PC-9 (cell line): ENCODE results near the gene PABPN1L. TPM values are rescaled to one million over a fixed set of nuclear protein-coding genes. Genes with fewer than 3 reads are reported as not detected.
A peak's percentile ranks its signal among the peaks of the same experiment; 100 is the strongest.

Source experiments
- BruUV-seq: library from RNA; stranded (reverse); fragments of 400-500 nt; replicated peaks from 2 replicates; lab custom pipeline; 2021; lab: Mats Ljungman, UMichigan
- CTCF ChIA-PET: fragments of 300-600 bp; sonication (Branson Sonifier 250); formaldehyde crosslinking; loops from one replicate; lab custom pipeline; 2022; ENCODE audit warnings: antibody characterized with exemption; lab: Charles Lee
- POLR2A ChIA-PET: fragments of 300-600 bp; sonication (Branson Sonifier 250); formaldehyde crosslinking; loops from one replicate; lab custom pipeline; 2022; ENCODE audit warnings: antibody characterized with exemption; ENCODE audit not compliant: unreplicated experiment; lab: Charles Lee
- DNase-seq, 2 experiments: peaks; one replicate each; pipeline versions ENCODE4 v3.0.0 to v3.0.0-alpha.2; 2015 to 2022; ENCODE audit warnings: mixed read lengths in 1 of 2
- H2AFZ ChIP-seq: fragments of 200-600 bp; sonication (generic); 2 replicates; pipeline ENCODE4 v1.8.1; 2017; ENCODE audit warnings: antibody characterized with exemption
- H3F3A ChIP-seq: fragments of 200-600 bp; sonication (generic); 2 replicates; pipeline ENCODE4 v1.8.1; 2017; ENCODE audit warnings: antibody characterized with exemption, mild to moderate bottlenecking, low read depth; ENCODE audit not compliant: insufficient read depth
- H3K27ac ChIP-seq: fragments of 200-600 bp; sonication (generic); 2 replicates; pipeline ENCODE4 v1.6.1; 2016; ENCODE audit warnings: mixed run types
- H3K27me3 ChIP-seq: fragments of 200-600 bp; sonication (generic); 2 replicates; pipeline ENCODE4 v1.6.1; 2016; ENCODE audit warnings: low read depth, mixed run types; ENCODE audit not compliant: insufficient read depth
- H3K36me3 ChIP-seq: fragments of 200-600 bp; sonication (generic); 2 replicates; pipeline ENCODE4 v1.6.1; 2016; ENCODE audit warnings: low read depth, mixed run types
- H3K4me1 ChIP-seq: fragments of 200-600 bp; sonication (generic); replicated peaks from 2 replicates; pipeline ENCODE4 v1.6.1; 2016; ENCODE audit warnings: mixed run types; ENCODE audit not compliant: insufficient read depth
- H3K4me2 ChIP-seq: fragments of 200-600 bp; sonication (generic); 2 replicates; pipeline ENCODE4 v1.6.1; 2017; ENCODE audit warnings: mixed run types
- H3K4me3 ChIP-seq: fragments of 200-600 bp; sonication (generic); 2 replicates; pipeline ENCODE4 v1.6.1; 2016; ENCODE audit warnings: mixed run types
- H3K79me2 ChIP-seq: fragments of 200-600 bp; sonication (generic); 2 replicates; pipeline ENCODE4 v1.6.1; 2017; ENCODE audit warnings: low read depth, mixed run types
- H3K9me2 ChIP-seq: fragments of 200-600 bp; sonication (generic); 2 replicates; pipeline ENCODE4 v1.8.1; 2017; ENCODE audit warnings: mild to moderate bottlenecking; ENCODE audit not compliant: insufficient read depth
- H3K9me3 ChIP-seq: fragments of 200-600 bp; sonication (generic); 2 replicates; pipeline ENCODE4 v1.8.1; 2016; ENCODE audit warnings: low read depth; ENCODE audit not compliant: insufficient read depth
- H4K20me1 ChIP-seq: fragments of 200-600 bp; sonication (generic); 2 replicates; pipeline ENCODE4 v1.8.1; 2017; ENCODE audit not compliant: insufficient read depth
- EZH2 ChIP-seq: fragments of 200-600 bp; sonication (generic); IDR thresholded peaks from 2 replicates; pipeline ENCODE4 v1.8.0; 2017; ENCODE audit warnings: antibody characterized with exemption, low read depth
- intact Hi-C: fragments of 100-400 bp; cut with micrococcal nuclease; formaldehyde crosslinking; loops from one replicate; pipeline ENCODE4 v1.10.0; 2022; ENCODE audit not compliant: unreplicated experiment
- total RNA-seq: library from RNA; stranded (reverse); gene quantifications from 2 replicates; pipeline ENCODE4 v1.2.3, GENCODE V29; 2021
- TF ChIP-seq, protein P1 (sequence below): fragments of 200-600 bp; sonication (generic); conservative IDR thresholded peaks from 2 replicates; pipeline ENCODE4 v1.6.1; 2017; ENCODE audit warnings: mixed run types, antibody characterized with exemption, mild to moderate bottlenecking, moderate library complexity

The PABPN1L gene
- total RNA-seq, 1 experiment from 2014 or later: not detected

- Histone ChIP-seq H3K9me2 (no peaks in the 10 kb centered on the region), H3F3A (no peaks in the 10 kb centered on the region), H3K36me3 (no peaks in the 10 kb centered on the region), H3K4me2 (peak within 1 kb of the TSS; percentile 95), H3K4me3 (peak within 1 kb of the TSS; percentile 80), H3K79me2 (0 out of 2 replicates have a peak, but pooled peaks cover 7% of the 10 kb centered on the region), H4K20me1 (no peaks in the 10 kb centered on the region), H3K27me3 (no peaks in the 10 kb centered on the region), H3K27ac (no peak within 1 kb of the TSS), H3K4me1 (peaks cover 5% of the 10 kb centered on the region), H2AFZ (peak within 1 kb of the TSS; percentile 98), H3K9me3 (no peaks in the 10 kb centered on the region)
- no TSS peak for BruUV-seq
- DNase-seq: peak; percentile 77 to 99
- TF ChIP-seq, protein P1, sequence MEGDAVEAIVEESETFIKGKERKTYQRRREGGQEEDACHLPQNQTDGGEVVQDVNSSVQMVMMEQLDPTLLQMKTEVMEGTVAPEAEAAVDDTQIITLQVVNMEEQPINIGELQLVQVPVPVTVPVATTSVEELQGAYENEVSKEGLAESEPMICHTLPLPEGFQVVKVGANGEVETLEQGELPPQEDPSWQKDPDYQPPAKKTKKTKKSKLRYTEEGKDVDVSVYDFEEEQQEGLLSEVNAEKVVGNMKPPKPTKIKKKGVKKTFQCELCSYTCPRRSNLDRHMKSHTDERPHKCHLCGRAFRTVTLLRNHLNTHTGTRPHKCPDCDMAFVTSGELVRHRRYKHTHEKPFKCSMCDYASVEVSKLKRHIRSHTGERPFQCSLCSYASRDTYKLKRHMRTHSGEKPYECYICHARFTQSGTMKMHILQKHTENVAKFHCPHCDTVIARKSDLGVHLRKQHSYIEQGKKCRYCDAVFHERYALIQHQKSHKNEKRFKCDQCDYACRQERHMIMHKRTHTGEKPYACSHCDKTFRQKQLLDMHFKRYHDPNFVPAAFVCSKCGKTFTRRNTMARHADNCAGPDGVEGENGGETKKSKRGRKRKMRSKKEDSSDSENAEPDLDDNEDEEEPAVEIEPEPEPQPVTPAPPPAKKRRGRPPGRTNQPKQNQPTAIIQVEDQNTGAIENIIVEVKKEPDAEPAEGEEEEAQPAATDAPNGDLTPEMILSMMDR: no peak
- no peak for TF ChIP-seq EZH2
- CTCF ChIA-PET: interaction anchor here (0.6 kb wide), 1 partner anchor 314 kb away, joined by 5 read pairs; the partner anchor contains the start of gene CDH15
- intact Hi-C loops: loop anchor here (1.0 to 10.0 kb wide), 2 partner anchors 45 to 68 kb away; no protein-coding TSS in a partner anchor
- POLR2A ChIA-PET: interaction anchor here (0.6 kb wide), 1 partner anchor 264 kb away, joined by 4 read pairs; no protein-coding TSS in a partner anchor
These were observed 9.4 kb downstream of the PABPN1L start, which contains the start of the genes GALNS and TRAPPC2L for GRCh38 chr16:88856828-88857727. GALNS (minus strand) TSS chr16:88856947; CDS start chr16:88856877, 70 bp downstream. TRAPPC2L (plus strand) TSS chr16:88857127; CDS start chr16:88857151, 24 bp downstream.

- Histone ChIP-seq H3K27ac (no peak overlapping the region), H2AFZ (no peak overlapping the region), H3K4me2 (peak overlapping the region; percentile 75), H3K79me2 (0 out of 2 replicates have a peak, but pooled peaks cover 7% of the 10 kb centered on the region), H3K9me2 (no peaks in the 10 kb centered on the region), H3F3A (no peaks in the 10 kb centered on the region), H4K20me1 (no peaks in the 10 kb centered on the region), H3K27me3 (no peaks in the 10 kb centered on the region), H3K36me3 (no peaks in the 10 kb centered on the region), H3K4me1 (peaks cover 5% of the 10 kb centered on the region), H3K9me3 (no peaks in the 10 kb centered on the region), H3K4me3 (peak overlapping the region; percentile 80; the same call in 1 of the 2 replicates)
- intact Hi-C loops: loop anchor here (10.0 kb wide), 1 partner anchor 69 kb away; no protein-coding TSS in a partner anchor
- DNase-seq: no peak
- TF ChIP-seq EZH2: no peak
- ChIA-PET CTCF (no interaction called here), POLR2A (no interaction called here)
- BruUV-seq: no TSS peak
These were observed 10.2 kb downstream of the PABPN1L start for GRCh38 chr16:88856122-88856827.

- Histone ChIP-seq H3K79me2 (0 out of 2 replicates have a peak, but pooled peaks cover 7% of the 10 kb centered on the region), H3K27me3 (no peaks in the 10 kb centered on the region), H3K36me3 (no peaks in the 10 kb centered on the region), H3K4me3 (peak overlapping the region; percentile 51; the same call in 1 of the 2 replicates), H3K9me2 (no peaks in the 10 kb centered on the region), H3K27ac (no peak overlapping the region), H3F3A (no peaks in the 10 kb centered on the region), H3K4me2 (peak overlapping the region; percentile 75), H2AFZ (no peak overlapping the region), H3K4me1 (peaks cover 5% of the 10 kb centered on the region), H3K9me3 (no peaks in the 10 kb centered on the region), H4K20me1 (no peaks in the 10 kb centered on the region)
- intact Hi-C loops: loop anchor here (10.0 kb wide), 1 partner anchor 69 kb away; no protein-coding TSS in a partner anchor
- TF ChIP-seq, protein P1: no peak
- no peak for TF ChIP-seq EZH2
- POLR2A ChIA-PET: no interaction called here
- BruUV-seq: TSS peak; percentile 41
- CTCF ChIA-PET: no interaction called here
- DNase-seq: no peak
These were observed 10.7 kb downstream of the PABPN1L start for GRCh38 chr16:88855736-88856121.
